Measurements from ENCODE around the gene PARP11.

The PARP11 gene, protein sequence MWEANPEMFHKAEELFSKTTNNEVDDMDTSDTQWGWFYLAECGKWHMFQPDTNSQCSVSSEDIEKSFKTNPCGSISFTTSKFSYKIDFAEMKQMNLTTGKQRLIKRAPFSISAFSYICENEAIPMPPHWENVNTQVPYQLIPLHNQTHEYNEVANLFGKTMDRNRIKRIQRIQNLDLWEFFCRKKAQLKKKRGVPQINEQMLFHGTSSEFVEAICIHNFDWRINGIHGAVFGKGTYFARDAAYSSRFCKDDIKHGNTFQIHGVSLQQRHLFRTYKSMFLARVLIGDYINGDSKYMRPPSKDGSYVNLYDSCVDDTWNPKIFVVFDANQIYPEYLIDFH

DNA sequence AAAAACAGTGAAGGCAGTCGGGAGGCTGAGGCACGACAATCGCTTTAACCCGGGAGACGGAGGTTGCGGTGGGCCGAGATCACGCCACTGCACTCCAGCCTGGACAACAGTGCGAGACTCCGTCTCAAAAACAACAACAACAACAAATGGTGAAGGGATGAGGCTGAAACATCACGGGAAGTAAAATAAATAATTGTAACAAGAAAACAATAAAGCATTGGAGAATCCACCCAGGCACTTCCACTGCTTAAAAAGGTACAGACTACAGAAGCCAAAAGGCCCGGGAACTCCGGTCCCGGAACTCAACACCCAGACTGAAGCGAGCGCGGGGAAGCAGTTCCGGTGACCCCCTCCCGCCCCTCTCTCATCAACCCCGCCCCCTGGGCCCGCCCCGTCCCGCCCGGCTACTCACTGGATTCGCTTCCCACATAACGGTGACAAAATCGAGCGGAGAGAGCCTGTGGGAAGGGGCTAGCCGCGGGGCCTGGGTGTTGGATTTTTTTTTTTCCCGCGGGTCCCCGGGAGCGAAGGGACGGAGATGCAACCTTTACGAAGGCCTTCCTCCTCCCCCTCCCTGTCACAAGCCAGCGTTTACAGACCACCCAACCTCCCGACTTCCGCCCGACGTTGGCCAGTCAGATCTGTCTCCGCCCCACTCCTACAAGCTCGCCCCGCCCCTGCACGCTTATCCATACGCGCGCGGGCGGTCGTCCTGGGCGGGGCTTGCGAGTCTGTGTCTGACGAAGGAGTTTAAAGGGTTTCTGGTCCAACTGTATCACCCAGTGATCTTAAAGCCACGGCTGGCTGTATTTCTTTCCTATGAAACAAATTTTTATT lies at the start of gene PARP11:
Gene PARP11, minus strand, starts transcription at position 600 of the 837 bp plus-strand sequence. Its CDS starts 170 bp downstream, at position 430.
- DNase-seq (ENCODE audit: low read depth) = peak; percentile 94

DNA sequence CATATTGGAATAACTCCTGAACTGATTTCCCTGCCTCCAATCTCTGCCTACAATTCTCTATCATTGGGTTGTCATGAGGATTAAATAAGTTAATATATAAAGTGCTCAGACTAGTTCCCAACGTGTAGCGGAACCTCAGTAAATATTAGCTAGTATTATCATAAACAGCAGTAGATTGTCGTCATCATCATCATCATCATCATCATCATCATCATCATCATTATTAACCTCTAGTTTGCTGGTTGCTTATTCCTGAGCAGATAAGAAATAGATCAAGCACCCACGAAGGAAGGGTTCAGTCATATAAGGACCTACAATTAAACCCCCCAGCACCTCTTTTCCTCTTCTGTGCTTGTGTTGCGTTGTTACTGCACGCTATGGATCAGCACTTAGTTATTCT lies 48.8 kb upstream of the PARP11 start:
- no peak for DNase-seq (ENCODE audit: low read depth)

DNA sequence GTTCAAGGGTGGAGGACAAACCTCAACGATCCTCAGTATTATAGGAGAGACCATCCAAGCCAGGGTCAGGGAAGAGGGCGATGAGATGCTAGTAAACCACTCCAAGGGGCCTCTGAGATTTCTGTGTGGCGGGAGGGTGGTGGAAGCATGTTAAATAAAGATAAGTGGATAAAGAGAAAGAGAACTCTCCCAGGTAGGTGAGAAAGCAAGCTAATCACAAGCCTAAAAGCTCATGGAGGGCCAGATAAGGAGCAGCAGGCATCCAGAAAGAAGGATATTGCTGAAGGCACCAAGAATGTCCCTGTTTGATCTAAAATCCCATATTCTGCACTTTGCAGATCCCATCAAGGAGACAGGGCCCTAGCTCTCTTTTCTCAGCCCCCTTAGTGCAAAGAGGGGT lies 48.3 kb upstream of the PARP11 start:
- no peak for DNase-seq (ENCODE audit: low read depth)

DNA sequence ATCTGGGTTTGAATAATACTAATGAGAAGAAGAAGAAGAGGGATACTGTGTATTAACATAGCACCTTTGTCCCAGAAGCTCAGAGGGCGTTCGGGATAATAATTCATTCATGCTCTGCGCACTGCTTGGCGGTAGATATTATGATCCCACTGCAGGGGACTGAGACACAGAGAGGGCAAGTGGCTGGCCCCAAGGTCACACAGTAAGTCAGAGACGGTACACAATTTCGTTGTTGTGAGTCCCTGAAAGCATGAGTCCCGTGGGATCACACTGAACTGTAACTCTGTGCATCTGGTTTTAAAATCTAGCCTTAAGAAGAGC lies 47.9 kb upstream of the PARP11 start:
- DNase-seq (ENCODE audit: low read depth) = no peak

DNA sequence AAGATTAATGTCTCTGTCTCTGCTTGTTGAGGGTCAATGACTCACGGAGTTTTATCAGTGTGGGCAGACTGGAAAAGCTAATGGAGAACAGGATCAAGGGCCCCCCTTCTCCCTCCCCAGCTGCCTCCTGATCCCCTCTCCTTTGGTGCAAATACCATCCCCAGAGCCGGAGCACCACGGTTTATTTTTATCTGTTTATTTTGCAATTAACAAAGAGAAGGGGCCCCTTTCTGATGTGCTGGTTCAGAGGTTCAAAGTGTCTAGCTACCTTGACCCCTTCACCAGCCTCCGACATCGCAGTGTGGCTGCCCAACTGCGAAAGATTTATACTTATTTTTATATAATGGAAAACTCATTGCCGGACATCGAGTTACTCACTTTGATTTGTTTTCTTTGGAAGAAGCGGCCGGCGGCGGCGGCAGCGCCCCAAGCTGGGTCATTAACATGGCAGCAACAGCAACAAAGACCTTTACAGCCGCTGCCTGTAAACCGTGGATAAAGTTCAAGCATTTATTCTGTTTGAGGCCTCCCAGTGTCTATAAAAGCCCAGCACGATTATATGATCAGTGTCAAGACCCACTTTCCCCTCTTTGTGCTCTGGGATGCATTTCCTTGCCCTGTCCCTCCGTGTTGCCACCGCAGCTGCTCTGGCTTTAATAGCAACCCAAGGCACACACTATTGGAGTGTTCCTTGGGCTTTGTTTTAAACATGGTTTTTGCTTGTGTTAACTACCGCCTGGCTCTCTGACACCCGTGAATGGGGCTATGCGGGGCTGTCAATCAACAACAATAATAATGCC lies 47.4 kb upstream of the PARP11 start:
- peak; percentile 37 for DNase-seq (ENCODE audit: low read depth)

DNA sequence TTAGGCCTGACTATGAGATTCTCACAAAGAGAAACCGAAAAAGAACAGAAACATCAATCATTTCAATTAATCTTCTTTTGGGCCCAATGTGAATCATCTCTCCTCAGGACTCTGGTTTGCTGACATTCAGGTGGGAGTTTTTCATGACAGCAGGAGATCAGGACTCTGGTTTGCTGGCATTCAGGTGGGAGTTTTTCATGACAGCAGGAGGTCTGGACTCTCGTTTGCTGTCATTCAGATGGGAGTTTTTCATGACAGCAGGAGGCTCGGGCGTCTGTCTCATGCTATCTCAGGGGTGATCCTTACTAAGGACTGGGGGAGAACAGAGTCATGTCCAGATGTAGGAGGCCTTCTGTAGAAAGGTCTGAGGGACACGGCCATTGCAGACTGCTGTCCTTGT lies 40.1 kb upstream of the PARP11 start:
- no peak for DNase-seq (ENCODE audit: low read depth)

DNA sequence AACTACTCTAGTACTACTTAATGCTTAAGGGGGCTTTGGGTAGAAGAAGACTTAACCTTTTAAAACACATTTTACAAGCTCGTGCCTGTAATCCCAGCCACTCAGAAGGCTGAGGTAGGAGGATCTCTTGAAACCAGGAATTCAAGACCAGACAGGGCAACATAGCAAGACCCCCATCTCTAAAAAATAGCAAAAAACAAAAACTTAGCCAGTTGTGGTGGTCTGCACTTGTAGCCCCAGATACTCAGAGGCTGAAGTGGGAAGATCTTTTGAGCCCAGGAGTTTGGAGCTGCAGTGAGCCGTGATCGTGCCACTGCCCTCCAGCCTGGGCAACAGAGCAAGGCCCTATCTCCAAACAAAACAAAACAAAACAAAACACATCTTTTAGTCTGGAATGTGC lies 39.7 kb upstream of the PARP11 start:
- no peak for DNase-seq (ENCODE audit: low read depth)

DNA sequence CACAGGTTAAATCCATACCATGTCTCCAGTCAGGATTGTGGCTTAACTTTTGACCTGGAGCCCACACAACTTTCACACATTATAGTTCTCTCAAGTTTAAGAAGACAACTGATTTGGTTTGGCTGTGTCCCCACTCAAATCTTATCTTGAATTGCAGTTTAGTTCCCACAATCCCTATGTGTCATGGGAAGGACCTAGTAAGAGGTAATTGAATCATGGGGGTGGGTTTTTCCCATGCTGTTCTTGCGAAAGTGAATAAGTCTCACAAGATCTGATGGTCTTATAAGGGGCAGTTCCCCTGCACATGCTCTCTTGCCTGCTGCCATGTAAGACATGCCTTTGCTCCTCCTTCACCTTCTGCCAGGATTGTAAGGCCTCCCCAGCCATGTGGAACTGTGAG lies 38.2 kb upstream of the PARP11 start:
- DNase-seq (ENCODE audit: low read depth) = no peak

DNA sequence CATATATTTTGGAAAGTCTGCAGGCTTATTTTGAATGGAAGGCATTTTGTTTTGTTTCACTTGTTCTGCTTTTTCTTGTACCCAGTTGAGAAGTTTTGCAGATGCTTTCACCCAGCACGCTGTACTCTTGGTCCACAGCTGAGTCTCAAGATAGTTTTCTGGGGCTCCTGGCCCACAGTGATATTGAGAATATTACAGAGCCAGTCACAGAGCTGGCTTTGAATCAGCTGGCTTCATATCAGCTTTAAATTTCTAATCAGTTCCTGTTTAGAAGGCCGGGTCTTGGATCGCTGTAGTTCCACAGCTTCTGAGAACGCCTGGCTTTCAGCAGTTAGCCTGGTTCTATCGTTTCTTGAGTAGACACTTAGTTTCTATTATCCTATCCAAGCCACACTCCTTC lies 32.5 kb upstream of the PARP11 start:
- DNase-seq (ENCODE audit: low read depth) = no peak

DNA sequence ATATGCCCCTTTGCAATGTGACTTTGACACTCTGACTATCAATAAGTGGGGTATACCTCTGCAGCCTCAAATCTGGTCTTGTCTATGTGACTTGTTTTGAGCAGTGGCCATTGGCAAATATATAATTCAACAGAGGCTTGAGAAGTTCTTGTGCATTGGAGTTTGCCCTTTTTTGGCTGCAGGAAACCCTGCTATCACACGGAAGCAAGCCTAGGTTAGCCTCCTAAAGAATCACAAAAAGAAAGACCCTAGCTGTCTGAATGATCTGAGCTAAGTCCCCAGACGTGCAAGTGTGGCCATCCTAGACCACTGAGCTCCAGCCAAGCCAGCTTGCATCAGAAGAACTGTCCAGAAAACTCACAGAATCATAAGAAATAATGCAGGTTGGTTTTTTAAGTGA lies 31.8 kb upstream of the PARP11 start:
- DNase-seq (ENCODE audit: low read depth) = no peak

DNA sequence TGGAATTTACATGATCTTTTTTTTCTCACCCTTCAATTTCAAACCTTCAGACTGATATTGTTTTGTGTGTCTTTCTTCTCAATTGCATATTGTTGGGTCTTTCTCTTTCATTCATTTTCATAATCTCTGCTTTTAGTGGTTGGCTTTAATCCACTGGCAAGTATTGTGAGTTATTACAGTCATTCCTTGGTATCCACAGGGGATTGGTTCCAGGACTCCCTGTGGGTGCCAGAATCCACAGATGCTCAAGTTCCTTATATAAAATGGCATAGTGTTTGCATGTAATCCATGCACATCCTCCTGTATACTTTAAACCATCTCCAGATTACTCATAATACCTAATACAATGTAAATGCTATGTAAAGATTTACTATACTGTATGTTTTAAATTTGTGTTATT lies 29.7 kb upstream of the PARP11 start:
- no peak for DNase-seq (ENCODE audit: low read depth)

DNA sequence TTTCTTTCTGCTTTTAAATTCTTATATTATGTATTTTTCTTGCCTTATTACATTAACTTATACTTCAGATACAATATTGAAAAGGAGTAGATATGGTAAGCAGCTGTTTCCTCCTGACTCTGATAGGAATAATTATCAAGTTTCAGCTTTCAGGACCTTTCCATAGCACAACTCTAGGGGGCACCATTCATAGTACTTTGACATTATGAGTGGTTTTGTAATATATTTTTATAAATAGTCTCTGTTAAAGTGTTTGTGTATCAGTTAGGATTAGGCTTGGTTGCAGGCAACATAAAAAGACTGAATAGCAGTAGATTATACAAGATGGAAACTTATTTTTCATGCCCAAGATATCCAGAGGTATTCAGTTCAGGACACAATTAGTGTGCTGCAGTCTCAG lies 27.9 kb upstream of the PARP11 start:
- no peak for DNase-seq (ENCODE audit: low read depth)

DNA sequence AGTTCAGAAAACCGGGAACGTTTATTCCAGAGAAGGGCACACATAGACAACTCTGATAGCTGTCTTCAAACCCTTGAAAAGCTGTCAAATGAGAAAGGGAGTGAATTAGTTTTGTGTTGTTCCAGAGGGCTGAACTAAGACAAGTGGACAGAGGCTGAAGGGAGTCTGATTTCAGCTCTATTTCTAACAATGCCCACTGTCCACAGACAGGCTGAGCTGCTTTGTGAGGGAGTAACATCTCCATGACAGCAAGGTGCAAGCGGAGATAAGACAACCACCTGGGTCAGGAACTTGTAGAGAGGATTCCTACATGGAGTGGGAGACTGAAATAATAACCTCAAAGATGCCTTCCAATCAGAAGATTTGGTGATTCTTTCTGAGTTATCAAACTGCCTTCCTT lies 25.6 kb upstream of the PARP11 start:
- no peak for DNase-seq (ENCODE audit: low read depth)

DNA sequence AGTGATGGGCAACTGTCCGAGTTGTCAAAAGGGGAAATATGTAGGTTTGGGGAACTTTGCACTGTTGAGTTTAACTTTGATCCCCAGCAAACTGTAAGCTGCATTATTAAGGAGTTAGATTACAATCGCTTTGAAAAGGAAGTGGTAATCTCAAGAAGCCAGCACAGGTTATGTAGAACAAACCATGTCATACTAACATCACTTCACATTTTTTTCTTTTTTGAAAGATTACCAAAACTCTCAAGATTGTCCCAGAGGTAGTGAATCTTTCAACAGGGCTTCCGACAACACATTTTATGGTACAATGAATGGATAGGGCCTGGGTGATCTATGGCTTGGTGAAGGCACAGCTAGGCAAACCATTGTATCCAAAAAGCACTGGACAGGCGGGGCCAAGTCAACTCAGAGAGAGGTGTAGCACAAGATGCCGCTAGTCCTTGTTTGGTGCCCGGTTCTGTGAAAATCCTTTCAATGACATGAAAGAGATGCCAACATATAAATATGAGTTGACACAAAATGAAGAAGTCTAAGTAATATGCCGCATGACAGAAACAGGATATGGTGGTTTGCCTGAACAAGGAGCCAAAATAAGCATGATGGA lies 24.3 kb upstream of the PARP11 start:
- DNase-seq (ENCODE audit: low read depth) = no peak

DNA sequence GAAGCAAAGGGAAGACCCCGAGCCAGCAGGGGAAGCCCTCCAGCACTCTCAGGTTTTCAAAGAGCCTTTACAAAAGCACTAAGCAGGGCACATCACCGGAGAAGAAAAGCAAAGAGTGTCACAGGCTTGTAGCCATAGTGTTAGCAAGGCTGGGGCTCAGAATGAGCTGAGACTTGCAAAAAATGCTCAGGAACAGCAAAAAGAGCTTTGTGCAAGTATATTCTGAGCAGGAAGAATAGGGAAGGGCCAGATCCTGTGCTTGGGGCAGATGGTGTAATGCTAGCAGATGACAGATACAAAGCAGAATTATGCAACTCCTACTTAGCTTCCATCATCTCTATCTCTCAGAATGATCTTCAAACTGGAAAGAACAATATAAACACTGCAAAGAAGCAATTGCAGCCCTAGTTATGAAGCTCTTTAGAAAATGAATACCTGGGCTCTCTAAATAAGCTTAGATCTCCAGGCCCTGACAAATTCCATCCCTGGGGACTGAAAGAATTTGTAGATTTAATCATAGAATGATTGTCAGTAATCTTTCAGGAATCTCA lies 23.7 kb upstream of the PARP11 start:
- DNase-seq (ENCODE audit: low read depth) = peak; percentile 68

DNA sequence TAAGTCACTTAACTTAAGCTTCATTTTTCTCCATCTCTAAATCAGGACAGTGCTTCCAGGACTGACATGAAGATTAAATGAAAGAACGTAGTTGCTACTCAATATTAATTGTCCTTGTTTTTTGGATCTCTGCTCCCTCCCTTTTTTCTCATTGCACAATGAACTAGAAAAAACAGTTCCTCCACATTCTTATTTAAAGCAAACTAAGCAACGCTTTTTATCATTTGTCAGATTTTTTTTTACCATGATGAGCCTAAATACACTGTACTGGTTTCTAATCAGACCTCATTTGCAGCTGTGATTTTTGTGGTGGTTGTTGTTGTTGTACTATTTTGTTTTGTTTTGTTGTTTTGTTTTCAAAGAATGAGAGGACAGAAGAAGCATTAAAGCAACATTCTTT lies 23.2 kb upstream of the PARP11 start:
- no peak for DNase-seq (ENCODE audit: low read depth)

DNA sequence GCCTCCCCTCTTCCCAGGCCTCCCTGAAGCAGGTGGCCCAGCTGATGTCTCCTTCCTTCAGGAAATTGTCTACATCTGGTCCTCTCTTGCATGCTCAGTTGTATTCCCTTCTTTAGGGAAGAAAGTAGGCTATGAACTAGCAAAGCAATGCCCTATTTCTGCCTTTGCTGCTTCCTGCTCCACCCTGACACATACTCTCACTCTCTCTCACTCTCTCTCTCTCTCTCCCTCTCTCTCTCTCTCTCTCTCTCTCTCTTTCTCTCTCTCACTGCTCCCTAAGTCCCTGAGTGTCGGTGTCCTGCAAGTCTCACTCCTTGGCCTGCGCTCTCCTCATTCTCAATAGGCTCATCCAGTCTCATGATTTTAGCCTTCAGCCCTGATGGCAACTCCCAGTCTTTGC lies 19.4 kb upstream of the PARP11 start:
- no peak for DNase-seq (ENCODE audit: low read depth)

DNA sequence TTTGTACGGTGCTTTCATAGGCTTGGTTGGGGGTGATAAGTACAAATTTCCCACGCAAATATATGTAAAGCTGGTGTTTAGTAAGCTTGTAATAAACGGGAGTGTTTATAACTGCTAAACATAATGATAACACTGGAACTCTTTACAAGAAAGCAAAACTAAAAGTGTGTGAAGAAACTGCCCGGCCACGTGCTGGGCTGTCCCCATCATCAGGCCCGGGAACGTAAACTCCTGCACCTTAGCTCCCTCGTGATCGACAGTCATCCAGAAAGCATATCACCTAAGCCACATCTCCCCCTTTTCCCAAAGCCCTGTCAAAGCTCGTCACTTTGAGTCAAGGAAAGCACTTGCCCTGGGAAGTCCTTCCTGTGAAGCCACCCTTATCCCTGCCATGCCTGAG lies 18.0 kb upstream of the PARP11 start:
- no peak for DNase-seq (ENCODE audit: low read depth)

DNA sequence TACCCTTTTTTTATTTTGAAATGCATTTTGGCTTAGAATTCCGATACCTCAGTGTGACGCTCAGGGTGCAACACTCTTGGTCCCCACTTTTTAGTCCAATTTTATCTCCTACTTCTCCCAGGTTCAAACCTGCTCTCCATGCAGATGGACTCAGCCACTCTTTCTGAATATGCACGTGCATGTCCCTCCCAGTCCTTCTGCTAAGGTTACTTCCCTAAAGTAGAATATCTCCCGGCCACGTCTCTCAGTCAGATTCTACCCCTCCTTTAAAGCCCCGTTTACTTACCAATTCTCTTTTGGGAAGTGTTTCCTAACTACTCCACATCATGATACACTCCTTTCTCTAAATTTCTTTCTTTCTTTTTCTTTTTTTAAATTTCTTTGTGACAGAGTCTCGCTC lies 15.5 kb upstream of the PARP11 start:
- DNase-seq (ENCODE audit: low read depth) = no peak

DNA sequence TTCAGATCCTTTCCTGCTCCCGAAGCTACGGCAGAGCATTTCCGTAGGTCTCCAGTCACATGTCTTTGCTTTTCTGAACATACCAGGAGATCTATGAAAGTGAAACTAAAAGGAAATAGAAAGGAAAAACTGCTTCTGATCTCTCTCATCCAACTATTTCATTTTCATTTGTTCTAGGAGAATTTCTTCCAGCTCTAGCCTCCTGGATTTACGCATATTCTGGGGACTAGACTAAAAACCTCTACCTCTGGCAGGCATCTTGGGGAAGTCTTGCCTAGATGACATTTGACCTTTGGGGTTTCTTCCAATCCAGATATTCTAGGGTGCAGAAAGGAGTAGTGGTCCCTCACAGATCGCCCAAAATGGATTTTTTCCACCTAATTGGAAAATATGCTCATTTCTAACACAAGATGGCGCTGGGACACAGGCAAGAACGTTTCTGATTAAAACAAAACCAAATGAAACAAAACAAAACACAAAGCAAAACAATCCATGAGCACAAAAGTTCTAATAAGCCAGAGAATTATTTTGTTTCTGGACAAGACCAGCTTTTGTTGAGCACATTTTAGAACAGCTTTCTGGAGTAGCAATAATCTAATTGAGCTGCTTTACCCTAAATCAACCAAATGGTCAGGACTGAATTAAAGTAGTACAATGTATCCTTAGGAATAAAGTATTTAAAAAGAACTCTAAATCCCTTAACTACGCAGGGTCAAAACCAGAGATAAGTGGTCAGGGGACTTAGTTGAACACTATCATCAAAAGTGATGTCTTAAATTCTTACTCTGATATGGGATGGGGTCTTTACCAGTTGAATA lies 12.3 kb upstream of the PARP11 start:
- peak; percentile 24 for DNase-seq (ENCODE audit: low read depth)

DNA sequence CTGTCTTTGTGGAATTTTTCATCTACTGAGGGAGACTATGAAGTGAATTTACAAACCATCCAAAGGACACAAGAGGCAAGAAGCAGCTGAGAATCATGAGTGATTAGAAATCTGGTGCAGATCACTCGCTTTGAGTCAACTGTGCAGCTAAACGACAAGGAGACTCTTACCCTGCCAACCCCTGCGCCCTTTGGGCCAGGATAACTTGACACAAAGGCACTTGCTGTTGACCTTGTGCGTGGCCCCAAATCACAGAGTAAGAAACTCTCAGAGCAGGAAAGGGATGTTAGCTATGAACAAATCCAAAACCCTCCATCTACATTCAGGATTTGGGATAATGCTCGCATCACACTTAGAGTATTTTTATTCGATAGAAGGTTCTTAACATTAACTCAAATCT lies 11.5 kb upstream of the PARP11 start:
- DNase-seq (ENCODE audit: low read depth) = no peak
